ENCODE data around the gene KCNQ5. TPM values are rescaled to one million over a fixed set of nuclear protein-coding genes. Genes with fewer than 3 reads are reported as not detected.

Gene KCNQ5
- total and polyA plus RNA-seq, 10 of the 15 experiments (the other 5 are each of a cell fraction or from before 2014, with no cell fraction given), result 0.60 to 16.2 (median 3.2) TPM

DNA sequence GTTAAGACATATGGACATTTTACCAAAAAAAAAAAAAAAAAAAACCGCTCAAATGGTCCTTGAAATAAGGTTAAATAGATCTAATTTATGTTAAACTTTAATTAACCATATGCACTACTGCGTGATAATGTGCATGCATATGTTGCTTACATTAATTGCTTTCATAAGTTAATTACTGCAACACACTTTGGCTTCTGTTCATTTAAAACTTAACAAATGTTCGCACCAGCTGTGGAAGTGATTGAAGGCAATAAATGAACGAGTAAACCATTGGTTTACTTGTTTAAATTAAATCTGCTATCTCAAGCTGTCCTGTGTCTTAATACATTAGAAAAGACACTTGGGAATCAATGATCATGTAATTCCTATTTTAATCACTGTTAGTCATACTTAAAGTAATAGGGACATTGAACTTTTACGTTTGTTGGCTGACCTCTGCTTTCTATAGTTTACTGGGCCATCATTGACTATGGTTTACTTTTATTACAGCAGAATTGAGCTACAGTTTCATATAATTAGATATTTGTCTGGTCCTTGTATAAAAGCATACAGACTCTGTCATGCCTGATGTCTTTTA is 308.8 kb downstream of the KCNQ5 start:
- no peak overlapping the region for H3K4me3 ChIP-seq
- no peaks in the 10 kb centered on the region for H3K9me3 ChIP-seq (replicated peaks; ENCODE audit: control insufficient read depth, insufficient read depth, low read length)
- 92% methylated on average over 5 of the region's 5 CpGs for WGBS (ENCODE audit: insufficient coverage, insufficient replicate concordance, low lambda C conversion rate, missing lambda C conversion rate)
- H3K9ac ChIP-seq (ENCODE audit: control insufficient read depth, insufficient read depth, low read length), result no peak overlapping the region
- H3K36me3 ChIP-seq (ENCODE audit: control insufficient read depth in 2 of 2, insufficient read depth in 2 of 2, low read length in 1 of 2), result no peaks in the 10 kb centered on the region
- H3K27ac ChIP-seq (ENCODE audit: control insufficient read depth, insufficient read depth), result no peak overlapping the region
- H2AFZ ChIP-seq (ENCODE audit: control insufficient read depth, low read depth, low read length), result no peak overlapping the region
- no TSS peak for BruUV-seq (replicated peaks)
- ChIA-PET POLR2A (no interaction called here), RAD21 (ENCODE audit: unreplicated experiment) (interaction anchor here (0.6 kb wide), 1 partner anchor 143 kb away, joined by 4 read pairs; no protein-coding TSS in a partner anchor), SMC1A (ENCODE audit: uncharacterized antibody, unreplicated experiment) (interaction anchor here (1.4 kb wide), 1 partner anchor 314 kb away, joined by 4 read pairs; no protein-coding TSS in a partner anchor), CTCF (interaction anchor here (0.6 to 2.3 kb wide), 4 partner anchors 8 to 314 kb away, joined by 3 to 7 read pairs (median 3); no protein-coding TSS in a partner anchor)
- DNase-seq (ENCODE audit: low read depth, low spot score) (no peak), FAIRE-seq (no peak), ATAC-seq (no peak)
- no peaks in the 10 kb centered on the region for H3K27me3 ChIP-seq (replicated peaks in 1 of 2; ENCODE audit: control insufficient read depth in 2 of 2, insufficient read depth in 2 of 2, low read length in 1 of 2)
- H4K20me1 ChIP-seq (ENCODE audit: control insufficient read depth, insufficient read depth), result no peaks in the 10 kb centered on the region
- intact Hi-C loops (cut with micrococcal nuclease; ENCODE audit: unreplicated experiment) (no loop called here), in situ Hi-C loops (cut with MboI) (no loop called here)
- H3K4me2 ChIP-seq (ENCODE audit: control insufficient read depth, insufficient read depth), result no peak overlapping the region
- H3K79me2 ChIP-seq (ENCODE audit: control insufficient read depth, insufficient read depth, low read length), result no peaks in the 10 kb centered on the region
- TF ChIP-seq, protein P1, sequence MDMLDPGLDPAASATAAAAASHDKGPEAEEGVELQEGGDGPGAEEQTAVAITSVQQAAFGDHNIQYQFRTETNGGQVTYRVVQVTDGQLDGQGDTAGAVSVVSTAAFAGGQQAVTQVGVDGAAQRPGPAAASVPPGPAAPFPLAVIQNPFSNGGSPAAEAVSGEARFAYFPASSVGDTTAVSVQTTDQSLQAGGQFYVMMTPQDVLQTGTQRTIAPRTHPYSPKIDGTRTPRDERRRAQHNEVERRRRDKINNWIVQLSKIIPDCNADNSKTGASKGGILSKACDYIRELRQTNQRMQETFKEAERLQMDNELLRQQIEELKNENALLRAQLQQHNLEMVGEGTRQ (IDR thresholded peaks at IDR 0.05; ENCODE audit: borderline replicate concordance, low read depth, low read length), result no peak
- no peak for TF ChIP-seq BMI1 (IDR thresholded peaks at IDR 0.05; ENCODE audit: borderline replicate concordance)
- H3K4me1 ChIP-seq (ENCODE audit: control insufficient read depth, insufficient read depth, low read length), result no peaks in the 10 kb centered on the region

DNA sequence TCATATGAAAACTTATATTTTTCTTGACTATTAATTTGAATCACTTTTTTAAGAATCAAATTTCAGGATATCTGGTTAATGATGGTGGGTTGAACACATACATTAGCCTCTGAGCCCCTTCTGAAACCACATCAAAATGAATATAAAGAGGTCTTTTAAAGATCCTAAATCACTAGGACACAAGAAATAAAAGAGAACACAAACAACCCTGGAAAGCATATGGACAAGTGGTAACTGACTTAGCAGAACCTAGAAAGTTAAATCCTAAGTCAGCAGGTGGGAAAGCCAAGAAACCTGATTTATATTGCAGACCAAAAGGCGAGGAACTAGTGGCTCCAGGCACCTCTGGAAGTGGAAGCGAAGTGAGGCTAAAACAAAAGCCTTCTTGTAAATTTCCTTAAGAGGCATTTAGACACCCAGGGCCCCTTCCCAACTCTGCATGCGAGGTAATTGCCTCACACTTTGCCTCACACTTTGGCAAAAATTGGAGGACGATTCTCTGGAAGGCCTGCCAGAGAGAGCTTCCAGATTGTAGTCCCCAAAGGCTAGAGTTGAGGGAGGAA is 309.5 kb downstream of the KCNQ5 start:
- no peak overlapping the region for H3K4me3 ChIP-seq
- ChIA-PET POLR2A (interaction anchor here (0.6 kb wide), 1 partner anchor 242 kb away, joined by 3 read pairs; no protein-coding TSS in a partner anchor), SMC1A (ENCODE audit: uncharacterized antibody, unreplicated experiment) (interaction anchor here (1.4 kb wide), 1 partner anchor 315 kb away, joined by 4 read pairs; no protein-coding TSS in a partner anchor), CTCF (no interaction called here), RAD21 (ENCODE audit: unreplicated experiment) (no interaction called here)
- no TSS peak for BruUV-seq (replicated peaks)
- intact Hi-C loops (cut with micrococcal nuclease; ENCODE audit: unreplicated experiment), result no loop called here
- H2AFZ ChIP-seq (ENCODE audit: control insufficient read depth, low read depth, low read length), result no peak overlapping the region
- H3K79me2 ChIP-seq (ENCODE audit: control insufficient read depth, insufficient read depth, low read length), result no peaks in the 10 kb centered on the region
- ATAC-seq (no peak), DNase-seq (ENCODE audit: low read depth, low spot score) (no peak), FAIRE-seq (no peak)
- H3K4me1 ChIP-seq (ENCODE audit: control insufficient read depth, insufficient read depth, low read length), result no peaks in the 10 kb centered on the region
- H3K27ac ChIP-seq (ENCODE audit: control insufficient read depth, insufficient read depth), result no peak overlapping the region
- H3K27me3 ChIP-seq (replicated peaks in 1 of 2; ENCODE audit: control insufficient read depth in 2 of 2, insufficient read depth in 2 of 2, low read length in 1 of 2), result no peaks in the 10 kb centered on the region
- H4K20me1 ChIP-seq (ENCODE audit: control insufficient read depth, insufficient read depth), result no peaks in the 10 kb centered on the region
- H3K36me3 ChIP-seq (ENCODE audit: control insufficient read depth in 2 of 2, insufficient read depth in 2 of 2, low read length in 1 of 2), result no peaks in the 10 kb centered on the region
- in situ Hi-C loops (cut with MboI), result no loop called here
- H3K4me2 ChIP-seq (ENCODE audit: control insufficient read depth, insufficient read depth), result no peak overlapping the region
- H3K9me3 ChIP-seq (replicated peaks; ENCODE audit: control insufficient read depth, insufficient read depth, low read length), result no peaks in the 10 kb centered on the region
- H3K9ac ChIP-seq (ENCODE audit: control insufficient read depth, insufficient read depth, low read length), result no peak overlapping the region
- WGBS (ENCODE audit: insufficient coverage, insufficient replicate concordance, low lambda C conversion rate, missing lambda C conversion rate), result 81% methylated on average over 4 of the region's 4 CpGs
- TF ChIP-seq RELA (IDR thresholded peaks at IDR 0.05; ENCODE audit: borderline replicate concordance, partially characterized antibody) (no peak), NBN (IDR thresholded peaks at IDR 0.05) (no peak), LARP7 (IDR thresholded peaks at IDR 0.05) (no peak), CEBPB (IDR thresholded peaks at IDR 0.05; ENCODE audit: borderline replicate concordance in 1 of 2, low read depth in 2 of 2, low read length in 2 of 2) (no peak), GATAD2B (conservative IDR thresholded peaks at IDR 0.05; ENCODE audit: low read depth) (no peak), HDGF (IDR thresholded peaks at IDR 0.05) (no peak), IKZF1 (conservative IDR thresholded peaks at IDR 0.05) (no peak)
- TF ChIP-seq, protein P2, sequence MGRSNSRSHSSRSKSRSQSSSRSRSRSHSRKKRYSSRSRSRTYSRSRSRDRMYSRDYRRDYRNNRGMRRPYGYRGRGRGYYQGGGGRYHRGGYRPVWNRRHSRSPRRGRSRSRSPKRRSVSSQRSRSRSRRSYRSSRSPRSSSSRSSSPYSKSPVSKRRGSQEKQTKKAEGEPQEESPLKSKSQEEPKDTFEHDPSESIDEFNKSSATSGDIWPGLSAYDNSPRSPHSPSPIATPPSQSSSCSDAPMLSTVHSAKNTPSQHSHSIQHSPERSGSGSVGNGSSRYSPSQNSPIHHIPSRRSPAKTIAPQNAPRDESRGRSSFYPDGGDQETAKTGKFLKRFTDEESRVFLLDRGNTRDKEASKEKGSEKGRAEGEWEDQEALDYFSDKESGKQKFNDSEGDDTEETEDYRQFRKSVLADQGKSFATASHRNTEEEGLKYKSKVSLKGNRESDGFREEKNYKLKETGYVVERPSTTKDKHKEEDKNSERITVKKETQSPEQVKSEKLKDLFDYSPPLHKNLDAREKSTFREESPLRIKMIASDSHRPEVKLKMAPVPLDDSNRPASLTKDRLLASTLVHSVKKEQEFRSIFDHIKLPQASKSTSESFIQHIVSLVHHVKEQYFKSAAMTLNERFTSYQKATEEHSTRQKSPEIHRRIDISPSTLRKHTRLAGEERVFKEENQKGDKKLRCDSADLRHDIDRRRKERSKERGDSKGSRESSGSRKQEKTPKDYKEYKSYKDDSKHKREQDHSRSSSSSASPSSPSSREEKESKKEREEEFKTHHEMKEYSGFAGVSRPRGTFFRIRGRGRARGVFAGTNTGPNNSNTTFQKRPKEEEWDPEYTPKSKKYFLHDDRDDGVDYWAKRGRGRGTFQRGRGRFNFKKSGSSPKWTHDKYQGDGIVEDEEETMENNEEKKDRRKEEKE (IDR thresholded peaks at IDR 0.05), result no peak

Data from GM12878 (cell line).